LNCAP (cell line): ENCODE measurements around the gene CDH11.
A peak's percentile ranks its signal among the peaks of the same experiment; 100 is the strongest.

Experiments
- CTCF ChIP-seq: fragments of 450-650 bp; IDR thresholded peaks from 2 replicates; pipeline ENCODE4 v1.5.1; 2017; ENCODE audit warnings: mild to moderate bottlenecking

Gene CDH11

GRCh38 chr16:65121870-65122723, at the start of gene CDH11:
Gene CDH11 (minus strand): TSS chr16:65122063. CDS start chr16:65004869, 117,194 bp downstream.
- no peak for TF ChIP-seq CTCF

GRCh38 chr16:65154321-65154720, 32.5 kb upstream of the CDH11 start:
- no peak for TF ChIP-seq CTCF

DNA sequence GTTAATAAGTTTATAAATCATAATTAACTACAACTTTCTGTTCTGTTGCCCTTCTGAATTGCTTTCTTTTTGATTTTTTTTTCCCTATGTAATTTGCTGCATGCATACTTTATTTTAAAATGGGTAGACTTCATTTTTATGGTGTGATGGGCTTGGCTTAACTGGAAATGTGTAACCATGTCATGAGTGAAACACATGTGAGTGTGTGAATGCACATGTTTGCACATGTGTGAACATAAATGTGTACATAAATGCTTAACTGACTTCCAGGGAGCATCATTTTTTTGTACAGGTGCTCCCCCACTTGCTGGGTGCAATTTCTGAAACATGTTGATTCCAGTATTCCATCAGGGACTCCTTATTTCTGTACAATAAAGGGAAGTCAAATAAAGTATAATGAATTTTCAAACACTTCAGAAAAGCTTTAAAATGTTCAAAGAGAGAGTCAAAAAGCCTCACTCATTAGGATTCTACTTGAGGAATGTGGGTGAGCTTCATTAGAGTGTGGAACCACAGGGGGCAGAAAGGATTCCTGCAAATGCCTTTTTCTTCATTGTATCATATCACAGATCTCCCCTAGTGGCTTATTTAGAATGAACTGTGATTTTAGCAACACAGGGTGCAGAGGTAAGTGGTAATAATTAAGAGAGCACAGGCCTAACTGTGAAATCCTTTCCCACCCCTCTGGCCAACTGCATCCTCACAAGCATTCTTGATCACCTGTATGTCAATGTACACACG, 31.7 kb upstream of the CDH11 start:
- no peak for TF ChIP-seq CTCF

GRCh38 chr16:65148804-65149203, 26.9 kb upstream of the CDH11 start:
- no peak for TF ChIP-seq CTCF

GRCh38 chr16:65142276-65142675, 20.4 kb upstream of the CDH11 start:
- TF ChIP-seq CTCF, result no peak

DNA sequence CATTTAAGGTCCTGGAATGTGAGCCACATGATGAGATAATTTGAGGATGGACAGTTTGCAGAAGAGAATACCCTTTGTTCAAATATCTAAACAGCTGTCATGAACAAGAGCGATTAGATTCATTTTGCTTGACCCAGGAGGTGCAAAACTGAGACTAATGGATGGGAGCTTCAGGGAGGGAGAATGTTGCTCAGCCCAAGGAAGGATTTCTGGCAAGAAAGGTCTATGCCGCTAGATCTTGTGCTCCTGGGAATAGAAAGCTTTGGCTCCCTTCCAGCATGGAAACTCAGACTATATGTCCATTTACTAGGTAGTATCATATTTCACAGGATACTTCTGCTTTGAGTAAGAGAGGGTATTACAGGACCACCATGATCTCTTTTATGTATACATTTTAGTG, 14.8 kb upstream of the CDH11 start:
- no peak for TF ChIP-seq CTCF

DNA sequence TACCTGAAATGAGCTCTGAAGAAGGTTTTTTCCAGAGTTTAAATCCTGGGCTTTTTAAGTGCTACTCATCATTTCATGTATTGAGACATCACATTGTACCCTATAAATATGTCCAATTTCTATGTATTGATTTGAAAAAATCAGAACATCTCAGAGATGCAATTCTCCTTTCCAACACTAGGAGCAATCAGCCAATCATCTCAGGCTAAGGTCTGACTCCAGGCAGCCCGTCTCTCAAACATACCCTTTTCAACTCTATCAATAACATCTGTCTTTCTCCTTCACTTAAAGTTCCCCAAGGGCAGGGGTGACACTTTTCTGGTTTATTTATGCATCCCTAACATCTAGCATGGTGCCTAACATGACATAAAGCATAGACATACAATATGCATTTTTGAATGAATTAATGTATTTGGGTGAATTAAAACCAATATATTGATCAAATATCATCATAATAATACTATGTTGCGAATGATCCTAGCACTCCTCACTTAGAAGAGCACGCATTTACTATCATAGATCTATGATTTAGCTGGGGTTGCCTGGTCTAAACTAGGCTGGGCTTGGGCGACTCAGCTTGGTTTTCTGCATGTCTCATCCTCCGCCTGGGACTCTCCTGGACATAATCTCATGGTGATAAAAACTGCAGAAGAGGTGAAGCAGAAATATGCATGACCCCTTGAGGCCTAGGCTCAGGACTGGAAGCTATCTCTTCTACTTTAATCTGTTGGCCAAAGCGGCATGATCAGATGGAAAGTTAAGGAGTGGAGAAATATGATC, 5.2 kb upstream of the CDH11 start:
- peak; percentile 38; the same call in 1 of the 2 replicates for TF ChIP-seq CTCF
